OCI-LY3 (cell line): ENCODE results near the gene CYFIP2.

ENCODE experiments used
- CTCF ChIP-seq: fragments of 200-600, 300-600 bp; sonication (generic); IDR thresholded peaks from 2 replicates; pipeline ENCODE4 v1.5.1; 2014; ENCODE audit warnings: antibody characterized with exemption, low read length, low read depth
- EZH2phosphoT487 ChIP-seq: fragments of 200-600 bp; shearing (Covaris generic); IDR thresholded peaks from 2 replicates; pipeline ENCODE4 v1.6.1; 2018; ENCODE audit warnings: antibody characterized with exemption, mixed run types, low read depth

GRCh38 chr5:157326440-157327005 lies 60.6 kb downstream of the CYFIP2 start:
- TF ChIP-seq CTCF (no peak), EZH2phosphoT487 (no peak)
